GM12873 (cell line): ENCODE results near the gene PAK1.

ENCODE experiments used
- TF ChIP-seq, protein P1 (sequence below): IDR thresholded peaks from 2 replicates; pipeline ENCODE4 v1.5.1; 2012; ENCODE audit warnings: low read depth, mild to moderate bottlenecking, moderate library complexity, low read length, control low read depth; ENCODE audit not compliant: insufficient read depth; ENCODE audit errors: missing control alignments

The PAK1 gene

DNA sequence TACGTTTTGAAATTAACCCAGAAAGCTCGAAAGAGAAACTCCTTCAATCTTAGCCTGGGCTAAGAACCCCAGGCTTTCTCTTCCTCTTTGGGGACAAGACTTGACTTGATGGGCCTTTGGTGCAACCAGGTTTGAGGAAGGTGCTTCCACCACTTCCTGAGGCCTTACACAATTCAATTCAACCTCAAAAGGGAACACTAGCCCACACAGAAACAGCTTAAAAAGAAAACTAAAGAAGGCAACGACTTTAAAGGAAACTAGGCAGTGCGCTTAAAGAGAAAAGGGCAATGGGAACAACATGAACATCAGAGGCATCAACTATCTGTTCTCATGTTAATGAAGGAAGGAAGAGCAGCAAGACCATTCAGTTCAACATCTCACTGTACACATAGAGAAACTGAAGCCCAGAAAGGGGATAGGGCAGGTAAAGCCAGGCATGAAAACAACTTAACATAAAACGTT is 24.8 kb downstream of the PAK1 start:
- TF ChIP-seq, protein P1, sequence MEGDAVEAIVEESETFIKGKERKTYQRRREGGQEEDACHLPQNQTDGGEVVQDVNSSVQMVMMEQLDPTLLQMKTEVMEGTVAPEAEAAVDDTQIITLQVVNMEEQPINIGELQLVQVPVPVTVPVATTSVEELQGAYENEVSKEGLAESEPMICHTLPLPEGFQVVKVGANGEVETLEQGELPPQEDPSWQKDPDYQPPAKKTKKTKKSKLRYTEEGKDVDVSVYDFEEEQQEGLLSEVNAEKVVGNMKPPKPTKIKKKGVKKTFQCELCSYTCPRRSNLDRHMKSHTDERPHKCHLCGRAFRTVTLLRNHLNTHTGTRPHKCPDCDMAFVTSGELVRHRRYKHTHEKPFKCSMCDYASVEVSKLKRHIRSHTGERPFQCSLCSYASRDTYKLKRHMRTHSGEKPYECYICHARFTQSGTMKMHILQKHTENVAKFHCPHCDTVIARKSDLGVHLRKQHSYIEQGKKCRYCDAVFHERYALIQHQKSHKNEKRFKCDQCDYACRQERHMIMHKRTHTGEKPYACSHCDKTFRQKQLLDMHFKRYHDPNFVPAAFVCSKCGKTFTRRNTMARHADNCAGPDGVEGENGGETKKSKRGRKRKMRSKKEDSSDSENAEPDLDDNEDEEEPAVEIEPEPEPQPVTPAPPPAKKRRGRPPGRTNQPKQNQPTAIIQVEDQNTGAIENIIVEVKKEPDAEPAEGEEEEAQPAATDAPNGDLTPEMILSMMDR: no peak

DNA sequence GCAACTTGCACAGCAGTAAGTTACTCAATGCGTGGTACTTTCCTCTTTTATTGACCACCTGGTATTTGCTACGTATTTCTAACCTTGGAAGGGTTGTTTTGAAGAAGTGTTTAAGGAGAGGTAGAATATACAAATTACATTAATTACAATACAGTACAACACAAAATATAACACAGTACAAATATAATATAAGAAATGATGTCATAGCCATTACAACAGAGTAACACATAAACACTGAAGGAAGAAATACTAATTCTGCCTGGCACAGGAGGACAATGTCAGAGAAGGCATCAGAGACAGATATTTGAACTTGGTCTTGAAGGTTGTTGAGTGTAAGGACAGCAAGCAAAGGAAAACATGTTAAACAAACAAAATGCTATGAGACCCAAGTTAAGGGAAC is 25.6 kb downstream of the PAK1 start:
- TF ChIP-seq, protein P1: no peak

GRCh38 chr11:77446911-77447629 is 26.8 kb downstream of the PAK1 start:
- TF ChIP-seq, protein P1: no peak

DNA sequence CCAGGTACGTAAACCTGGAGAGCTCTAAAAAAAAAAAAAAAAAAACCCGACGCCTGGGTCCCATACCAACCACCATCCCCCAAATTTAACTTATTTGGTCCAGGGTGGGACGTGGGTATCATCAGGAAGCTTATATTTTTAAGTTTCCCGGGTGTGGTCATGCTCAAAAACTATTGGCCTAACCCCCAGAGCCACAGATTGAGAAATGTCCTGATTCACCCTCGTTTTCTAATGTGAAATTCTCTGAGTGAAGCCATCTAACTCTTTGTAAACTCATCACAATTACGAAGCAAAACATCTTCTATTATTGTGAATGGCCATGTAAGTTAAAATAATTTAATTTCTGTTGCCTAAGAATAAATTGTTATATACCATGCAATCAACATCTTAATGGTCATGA is 29.6 kb downstream of the PAK1 start:
- TF ChIP-seq, protein P1: no peak

DNA sequence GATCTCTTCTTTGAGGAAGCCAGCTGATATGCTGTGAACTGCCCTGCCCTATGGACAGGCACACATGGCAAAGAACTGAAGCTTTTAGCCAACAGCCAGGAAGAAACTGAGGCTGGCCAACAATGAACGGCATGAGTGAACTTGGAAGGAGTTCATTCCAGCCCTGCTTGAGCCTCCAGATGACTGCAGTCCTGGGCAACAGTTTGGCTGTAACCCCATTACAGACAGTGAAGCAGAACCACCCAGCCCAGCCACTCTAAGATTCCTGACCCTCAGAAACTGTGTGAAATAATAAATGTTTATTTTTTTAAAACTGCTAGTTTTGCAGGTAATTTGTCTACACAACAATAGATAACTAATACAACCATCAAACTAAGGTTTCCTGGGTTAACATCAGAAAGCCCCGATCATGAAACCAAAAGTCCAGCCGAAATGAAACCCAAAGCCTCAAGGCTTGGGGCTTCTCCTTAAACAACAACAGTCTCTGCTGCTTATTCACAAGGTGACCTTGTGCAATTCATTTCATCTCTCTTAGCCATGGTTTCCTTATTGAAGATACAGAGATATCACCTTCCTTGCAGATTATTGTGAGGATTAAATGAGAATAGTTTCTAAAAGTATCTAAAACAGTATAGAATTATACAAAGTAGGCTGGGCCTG is 31.4 kb downstream of the PAK1 start:
- TF ChIP-seq, protein P1: no peak

- TF ChIP-seq, protein P1: no peak
Measured at GRCh38 chr11:77441426-77441825, 32.5 kb downstream of the PAK1 start.

GRCh38 chr11:77440678-77441077 is 33.2 kb downstream of the PAK1 start:
- TF ChIP-seq, protein P1: no peak
